Spinal cord (tissue), 10 donors: ENCODE results near the gene ATP8A2. TPM values are rescaled to one million over a fixed set of nuclear protein-coding genes. Genes with fewer than 3 reads are reported as not detected.

Source experiments
- DNase-seq, 6 donors: peaks; one replicate each; pipeline versions ENCODE4 v3.0.0 to v3.0.0-alpha.2; 2013 to 2015; ENCODE audit warnings: low spot score in 6 of 6, low read depth in 4 of 6
- H3K27ac ChIP-seq: one replicate; pipeline ENCODE4 v1.5.1; 2013; ENCODE audit warnings: low read depth, low read length, control low read depth
- H3K27me3 ChIP-seq: one replicate; pipeline ENCODE4 v1.6.1; 2013; ENCODE audit warnings: low read length; ENCODE audit not compliant: control insufficient read depth, insufficient read depth
- H3K36me3 ChIP-seq: one replicate; pipeline ENCODE4 v1.6.1; 2013; ENCODE audit warnings: low read length; ENCODE audit not compliant: control insufficient read depth, insufficient read depth
- H3K4me1 ChIP-seq: one replicate; pipeline ENCODE4 v1.6.1; 2013; ENCODE audit warnings: low read length; ENCODE audit not compliant: control insufficient read depth, insufficient read depth
- H3K4me3 ChIP-seq: one replicate; pipeline ENCODE4 v1.5.1; 2013; ENCODE audit warnings: low read depth, low read length, control low read depth
- H3K9me3 ChIP-seq: one replicate; pipeline ENCODE4 v1.6.1; 2013; ENCODE audit warnings: low read length; ENCODE audit not compliant: control insufficient read depth, insufficient read depth
- WGBS: methylation state at CpG from one replicate; pipeline ENCODE4 v1.1.5; 2013; ENCODE audit warnings: missing lambda C conversion rate; ENCODE audit not compliant: insufficient coverage; 5-methylcytosine and 5-hydroxymethylcytosine counted together
- polyA plus RNA-seq, 2 donors: library from polyadenylated mRNA; unstranded; fragments of 120-200 nt; gene quantifications; one replicate each; pipeline ENCODE4 v1.2.1, GENCODE V29; 2013; ENCODE audit not compliant: insufficient read length in 2 of 2
- total RNA-seq, 2 donors: library from RNA; depleted of rRNA in 1 of 2; stranded (reverse); fragments of 120-200 nt in 1 of 2; fragments of >200 nt in 1 of 2; gene quantifications; one replicate each; pipeline versions ENCODE4 v1.2.3 to v1.2.4, GENCODE V29; 2013 to 2014
- donor health status: healthy.

Gene ATP8A2
- total and polyA plus RNA-seq, 4 donors, result 14.9 to 59.0 (median 28.0) TPM

DNA sequence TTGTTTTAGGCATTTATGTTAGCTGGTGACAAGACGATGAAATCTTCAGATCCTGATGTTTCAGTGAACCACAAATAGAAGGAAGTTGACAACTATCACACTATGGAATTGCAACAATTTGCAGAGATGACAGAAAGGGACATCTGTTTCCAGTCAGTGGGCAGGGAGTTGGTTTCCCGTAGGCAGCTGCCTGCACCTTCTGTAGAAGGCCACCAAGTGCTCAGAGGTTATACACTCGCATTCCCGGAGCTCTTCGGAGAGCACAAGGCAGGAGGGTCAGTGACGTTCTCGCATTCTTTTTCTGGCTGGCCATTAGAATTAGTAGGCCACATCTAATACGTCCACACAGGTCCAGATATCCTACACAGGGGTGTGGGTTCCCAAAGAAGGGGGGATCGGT lies 550.6 kb downstream of the ATP8A2 start:
- Histone ChIP-seq H3K27me3 (peaks cover 4% of the 10 kb centered on the region), H3K4me3 (no peak overlapping the region), H3K27ac (no peak overlapping the region), H3K36me3 (no peaks in the 10 kb centered on the region), H3K4me1 (peaks cover 5% of the 10 kb centered on the region), H3K9me3 (peaks cover 1% of the 10 kb centered on the region)
- WGBS, result 50% methylated on average over 2 of the region's 9 CpGs
- DNase-seq, result no peak

- 82% methylated on average over 3 of the region's 5 CpGs for WGBS
- Histone ChIP-seq H3K27me3 (peaks cover 2% of the 10 kb centered on the region), H3K27ac (no peak overlapping the region), H3K4me3 (no peak overlapping the region), H3K4me1 (peaks cover 5% of the 10 kb centered on the region), H3K9me3 (peaks cover 1% of the 10 kb centered on the region), H3K36me3 (no peaks in the 10 kb centered on the region)
- no peak for DNase-seq
Measured at GRCh38 chr13:25923217-25924085, 551.7 kb downstream of the ATP8A2 start.

DNA sequence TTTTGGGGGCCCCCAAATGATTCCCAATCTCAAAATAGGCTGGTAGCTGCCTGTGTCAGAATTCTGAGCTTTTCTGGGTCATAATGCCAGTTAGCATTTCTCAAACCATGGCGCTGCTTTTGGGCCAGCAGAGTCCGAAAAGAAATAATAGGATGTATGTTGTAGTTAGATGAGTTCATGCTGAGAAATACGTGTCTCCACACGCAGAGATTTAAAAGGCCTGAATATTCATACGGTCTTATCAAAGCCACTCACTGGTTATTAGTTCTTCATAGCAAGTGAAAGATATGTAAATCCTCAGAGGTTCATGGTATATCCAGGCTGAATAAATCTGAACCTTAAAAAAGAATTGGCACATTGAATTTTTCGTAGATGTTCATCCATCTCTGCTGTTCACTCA lies 555.6 kb downstream of the ATP8A2 start:
- DNase-seq, result peak in 1 of 6 donors; percentile 18
- Histone ChIP-seq H3K27ac (no peak overlapping the region), H3K36me3 (no peaks in the 10 kb centered on the region), H3K4me1 (peaks cover 16% of the 10 kb centered on the region), H3K9me3 (peaks cover 1% of the 10 kb centered on the region), H3K4me3 (no peak overlapping the region), H3K27me3 (no peaks in the 10 kb centered on the region)
- WGBS, result 80% methylated on average over 1 of the region's 6 CpGs

- Histone ChIP-seq H3K27ac (no peak overlapping the region), H3K36me3 (no peaks in the 10 kb centered on the region), H3K27me3 (no peaks in the 10 kb centered on the region), H3K9me3 (peaks cover 1% of the 10 kb centered on the region), H3K4me3 (no peak overlapping the region), H3K4me1 (peaks cover 16% of the 10 kb centered on the region)
- no CpG with 5 or more reads among the region's 2 CpGs for WGBS
- DNase-seq, result peak in 2 of 6 donors; percentile 54 to 93
Measured at GRCh38 chr13:25927932-25928331, 556.2 kb downstream of the ATP8A2 start.

DNA sequence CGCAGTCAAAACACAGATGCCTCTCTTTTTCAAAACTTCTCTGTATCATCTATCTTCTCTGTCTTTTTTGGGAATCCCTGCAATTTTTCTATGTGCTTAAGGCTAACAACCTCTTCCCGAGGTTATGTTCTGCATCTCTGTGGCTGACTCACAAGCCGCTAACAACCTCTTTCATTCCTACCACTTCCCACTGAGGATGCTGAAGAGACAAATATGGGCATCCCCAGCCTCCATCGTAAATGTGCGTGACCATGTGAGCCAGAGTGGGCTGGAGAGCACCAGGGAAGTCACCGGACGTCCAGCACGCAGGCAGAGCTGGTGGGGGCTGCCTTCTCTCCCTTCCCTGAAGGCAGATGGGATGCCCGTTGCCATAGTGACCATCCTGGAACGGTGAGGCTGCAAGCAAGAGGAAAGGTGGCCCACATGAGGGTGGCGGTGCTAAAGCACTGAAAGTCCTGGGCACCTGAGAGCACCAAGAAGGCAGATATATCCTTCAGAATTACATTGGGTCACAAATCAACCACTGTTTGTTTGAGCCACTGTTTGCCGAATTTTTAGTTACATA lies 557.2 kb downstream of the ATP8A2 start:
- DNase-seq, result peak in 1 of 6 donors; percentile 35
- Histone ChIP-seq H3K36me3 (no peaks in the 10 kb centered on the region), H3K27ac (no peak overlapping the region), H3K4me1 (peaks cover 16% of the 10 kb centered on the region), H3K27me3 (no peaks in the 10 kb centered on the region), H3K9me3 (peaks cover 1% of the 10 kb centered on the region), H3K4me3 (no peak overlapping the region)
- WGBS, result 70% methylated on average over 12 of the region's 12 CpGs

GRCh38 chr13:25929816-25930215 lies 558.0 kb downstream of the ATP8A2 start:
- Histone ChIP-seq H3K36me3 (no peaks in the 10 kb centered on the region), H3K4me3 (no peak overlapping the region), H3K9me3 (no peaks in the 10 kb centered on the region), H3K4me1 (peaks cover 16% of the 10 kb centered on the region), H3K27ac (no peak overlapping the region), H3K27me3 (no peaks in the 10 kb centered on the region)
- no peak for DNase-seq
- WGBS, result 72% methylated on average over 7 of the region's 7 CpGs

- no peak for DNase-seq
- H3K27me3 ChIP-seq, result no peaks in the 10 kb centered on the region
- WGBS, result 58% methylated on average over 5 of the region's 6 CpGs
- no peak overlapping the region for H3K4me3 ChIP-seq
- H3K9me3 ChIP-seq, result no peaks in the 10 kb centered on the region
- H3K27ac ChIP-seq, result no peak overlapping the region
- peaks cover 16% of the 10 kb centered on the region for H3K4me1 ChIP-seq
- no peaks in the 10 kb centered on the region for H3K36me3 ChIP-seq
Measured at GRCh38 chr13:25930653-25931052, 558.9 kb downstream of the ATP8A2 start.

GRCh38 chr13:25932365-25932764 lies 560.6 kb downstream of the ATP8A2 start:
- peaks cover 12% of the 10 kb centered on the region for H3K4me1 ChIP-seq
- no peaks in the 10 kb centered on the region for H3K27me3 ChIP-seq
- no peaks in the 10 kb centered on the region for H3K9me3 ChIP-seq
- DNase-seq, result peak in 1 of 6 donors; percentile 65
- H3K27ac ChIP-seq, result no peak overlapping the region
- H3K4me3 ChIP-seq, result no peak overlapping the region
- no peaks in the 10 kb centered on the region for H3K36me3 ChIP-seq
- WGBS, result no CpG with 5 or more reads among the region's 1 CpG

- H3K4me1 ChIP-seq, result peaks cover 12% of the 10 kb centered on the region
- H3K9me3 ChIP-seq, result no peaks in the 10 kb centered on the region
- DNase-seq, result no peak
- WGBS, result 87% methylated on average over 4 of the region's 4 CpGs
- no peaks in the 10 kb centered on the region for H3K27me3 ChIP-seq
- H3K27ac ChIP-seq, result no peak overlapping the region
- no peak overlapping the region for H3K4me3 ChIP-seq
- no peaks in the 10 kb centered on the region for H3K36me3 ChIP-seq
Measured at GRCh38 chr13:25933520-25933919, 561.7 kb downstream of the ATP8A2 start.

GRCh38 chr13:25934127-25934526 lies 562.4 kb downstream of the ATP8A2 start:
- no peaks in the 10 kb centered on the region for H3K27me3 ChIP-seq
- H3K9me3 ChIP-seq, result no peaks in the 10 kb centered on the region
- no peak overlapping the region for H3K27ac ChIP-seq
- H3K36me3 ChIP-seq, result no peaks in the 10 kb centered on the region
- no peak for DNase-seq
- WGBS, result 75% methylated on average over 5 of the region's 6 CpGs
- H3K4me3 ChIP-seq, result no peak overlapping the region
- H3K4me1 ChIP-seq, result peaks cover 7% of the 10 kb centered on the region
